GM18870 (cell line): ENCODE results near the gene NCAPG.
A peak's percentile ranks its signal among the peaks of the same experiment; 100 is the strongest.

Experiments used
- ATAC-seq: cut with Tn5 transposase; IDR thresholded peaks from one replicate; pipeline ENCODE4 v1.9.1; 2021; ENCODE audit warnings: moderate library complexity; ENCODE audit not compliant: unreplicated experiment

Gene NCAPG

GRCh38 chr4:17875402-17876070, 64.8 kb downstream of the NCAPG start:
- peak; percentile 99 for ATAC-seq

- no peak for ATAC-seq
Observed at GRCh38 chr4:17876943-17877342, 66.2 kb downstream of the NCAPG start.

- ATAC-seq, result no peak
Observed at GRCh38 chr4:17877661-17878060, 66.9 kb downstream of the NCAPG start.

DNA sequence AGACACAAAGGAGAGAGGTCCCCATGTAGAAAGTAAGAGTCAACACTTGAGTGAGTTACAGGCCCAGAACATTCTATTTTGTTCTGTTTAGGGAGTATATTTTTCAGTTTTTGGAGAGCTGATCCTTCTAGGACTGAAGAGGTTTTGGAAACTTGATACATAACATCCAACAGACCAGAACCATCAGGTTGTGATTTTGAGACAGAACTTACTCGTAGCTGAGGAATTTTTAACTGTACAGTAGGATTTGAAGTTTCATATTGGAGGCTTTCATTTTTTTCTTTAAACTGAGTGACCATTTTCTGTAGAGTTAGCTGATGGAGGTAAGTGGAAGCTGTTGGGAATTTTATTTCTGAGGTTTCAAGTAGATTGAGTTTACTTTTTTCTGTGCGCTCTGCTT, 73.3 kb downstream of the NCAPG start:
- ATAC-seq, result no peak

GRCh38 chr4:17884511-17884910, 73.7 kb downstream of the NCAPG start:
- no peak for ATAC-seq

- ATAC-seq, result no peak
Observed at GRCh38 chr4:17889692-17890091, 78.9 kb downstream of the NCAPG start.

- ATAC-seq, result no peak
Observed at GRCh38 chr4:17894421-17894820, 83.6 kb downstream of the NCAPG start.
